Measurements from ENCODE around the gene ERLEC1. TPM values are rescaled to one million over a fixed set of nuclear protein-coding genes. Genes with fewer than 3 reads are reported as not detected.

The ERLEC1 gene
- total RNA-seq, 4 donors from 2014 or later = 34.4 to 54.1 (median 44.5) TPM

DNA sequence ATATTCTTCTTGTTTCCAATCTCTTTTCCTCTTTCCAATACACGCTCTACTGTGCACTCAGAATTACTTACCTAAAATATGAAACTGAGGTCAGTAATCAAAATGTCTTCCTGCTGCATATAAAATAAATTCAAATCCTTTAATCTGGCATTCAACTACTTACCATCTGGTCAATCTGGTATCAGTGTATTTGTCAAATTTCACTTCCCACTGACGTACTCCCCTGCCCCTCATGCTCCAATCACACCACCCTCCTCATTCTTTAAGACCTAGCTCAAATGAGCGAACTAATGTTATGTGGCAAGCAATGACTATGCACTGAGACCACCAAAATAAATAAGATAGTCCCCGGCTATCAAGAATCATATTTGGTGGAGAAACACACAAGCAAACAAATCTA is 6.8 kb upstream of the ERLEC1 start:
- H3K36me3 ChIP-seq = peaks cover 0 to 10% of the 10 kb centered on the region in 2 donors
- H3K27me3 ChIP-seq = no peaks in the 10 kb centered on the region
- no peak for ATAC-seq
- TF ChIP-seq CTCF (IDR thresholded peaks at IDR 0.05) (no peak), EP300 (IDR thresholded peaks at IDR 0.05) (no peak), POLR2AphosphoS5 (IDR thresholded peaks at IDR 0.05) (no peak), POLR2A (IDR thresholded peaks at IDR 0.05) (no peak)
- H3K9me3 ChIP-seq = no peaks in the 10 kb centered on the region
- no peak overlapping the region for H3K27ac ChIP-seq
- H3K4me1 ChIP-seq = peaks cover 0 to 37% (median 2%) of the 10 kb centered on the region in 3 donors
- WGBS, 2 donors (ENCODE audit: low coverage in 1 of 2) = 87 to 91% methylated on average over 4 of the region's 4 CpGs
- no peak overlapping the region for H3K4me3 ChIP-seq

GRCh38 chr2:53782676-53783075 is 4.2 kb upstream of the ERLEC1 start:
- Histone ChIP-seq H3K27me3 (no peaks in the 10 kb centered on the region), H3K36me3 (peaks cover 0 to 4% of the 10 kb centered on the region in 2 donors), H3K4me1 (peaks cover 0 to 50% (median 10%) of the 10 kb centered on the region in 3 donors), H3K9me3 (no peaks in the 10 kb centered on the region), H3K27ac (no peak overlapping the region), H3K4me3 (no peak overlapping the region)
- WGBS, 2 donors (ENCODE audit: low coverage in 1 of 2) = 72 to 81% methylated on average over 5 to 6 of the region's 8 CpGs
- TF ChIP-seq POLR2A (IDR thresholded peaks at IDR 0.05) (no peak), EP300 (IDR thresholded peaks at IDR 0.05) (no peak), POLR2AphosphoS5 (IDR thresholded peaks at IDR 0.05) (no peak), CTCF (IDR thresholded peaks at IDR 0.05) (no peak)
- no peak for ATAC-seq

DNA sequence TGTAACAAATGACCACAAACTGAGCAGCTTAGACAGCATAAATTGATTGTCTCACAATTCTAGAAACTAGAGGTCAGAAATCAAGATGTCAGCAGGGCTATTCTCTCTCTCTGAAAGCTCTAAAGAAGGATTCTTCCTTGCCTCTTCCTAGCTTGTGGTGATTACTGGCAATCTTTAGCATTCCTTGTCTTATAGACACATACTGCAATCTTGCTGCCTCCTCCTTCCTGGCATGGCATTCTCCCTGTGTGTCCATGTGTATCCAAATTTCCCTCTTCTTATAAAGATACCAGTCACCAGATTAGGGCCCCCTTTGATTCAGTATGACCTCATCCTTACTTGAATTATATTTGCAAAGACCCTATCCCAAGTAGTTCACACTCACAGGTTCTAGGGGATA is 2.4 kb upstream of the ERLEC1 start:
- Histone ChIP-seq H3K27ac (no peak overlapping the region), H3K27me3 (no peaks in the 10 kb centered on the region), H3K4me3 (no peak overlapping the region), H3K4me1 (peaks cover 3 to 68% (median 18%) of the 10 kb centered on the region in 3 donors), H3K36me3 (peaks cover 0 to 4% of the 10 kb centered on the region in 2 donors), H3K9me3 (no peaks in the 10 kb centered on the region)
- no peak for TF ChIP-seq CTCF (IDR thresholded peaks at IDR 0.05)
- ATAC-seq = no peak

DNA sequence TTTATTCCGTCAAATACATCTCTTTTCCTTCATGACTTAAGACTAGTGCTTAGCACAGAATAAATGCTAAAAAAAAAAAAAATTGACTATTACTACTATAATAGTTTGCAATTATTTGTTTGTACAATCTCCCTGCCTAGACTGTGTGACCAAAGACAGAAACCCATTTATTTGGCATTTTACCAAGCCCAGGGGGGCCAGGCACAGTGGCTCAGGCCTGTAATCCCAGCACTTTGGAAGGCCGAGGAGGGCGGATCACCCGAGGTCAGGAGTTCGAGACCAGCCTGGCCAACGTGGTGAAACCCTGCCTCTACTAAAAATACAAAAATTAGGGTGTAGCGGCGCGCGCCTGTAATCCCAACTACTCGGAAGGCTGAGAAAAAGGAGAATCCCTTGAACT is 1.5 kb upstream of the ERLEC1 start:
- Histone ChIP-seq H3K9me3 (no peaks in the 10 kb centered on the region), H3K4me3 (peak overlapping the region; percentile 71 to 81), H3K27me3 (no peaks in the 10 kb centered on the region), H3K27ac (no peak overlapping the region), H3K4me1 (peaks cover 3 to 71% (median 18%) of the 10 kb centered on the region in 3 donors), H3K36me3 (peaks cover 0 to 4% of the 10 kb centered on the region in 2 donors)
- 61 to 70% methylated on average over 7 to 10 of the region's 11 CpGs for WGBS, 2 donors (ENCODE audit: low coverage in 1 of 2)
- TF ChIP-seq POLR2AphosphoS5 (IDR thresholded peaks at IDR 0.05) (no peak), CTCF (IDR thresholded peaks at IDR 0.05) (no peak), POLR2A (IDR thresholded peaks at IDR 0.05) (no peak), EP300 (IDR thresholded peaks at IDR 0.05) (no peak)
- no peak for ATAC-seq

DNA sequence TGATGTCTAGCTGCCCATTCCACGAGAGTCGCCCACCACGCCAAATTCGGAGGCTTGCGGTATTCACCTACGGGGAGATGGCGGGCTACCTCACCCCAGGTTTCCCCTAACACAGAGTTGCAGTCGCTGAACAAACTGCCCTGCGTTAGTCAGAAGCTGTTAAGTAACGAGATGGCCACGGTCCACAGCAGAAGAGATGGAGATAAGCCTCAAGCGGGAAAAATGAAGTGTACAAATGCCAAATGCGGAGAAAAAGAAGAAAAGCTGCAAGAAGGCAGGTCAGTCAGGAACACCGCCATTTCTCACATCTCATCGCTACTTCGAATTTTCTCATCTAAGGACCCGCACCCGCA is 516 bp upstream of the ERLEC1 start:
- peak; percentile 46 for ATAC-seq

More for the DNA sequence above, 516 bp upstream of the ERLEC1 start:
- TF ChIP-seq POLR2AphosphoS5 (IDR thresholded peaks at IDR 0.05) (no peak), POLR2A (IDR thresholded peaks at IDR 0.05) (no peak), CTCF (IDR thresholded peaks at IDR 0.05) (no peak), EP300 (IDR thresholded peaks at IDR 0.05) (no peak)
- 1 to 2% methylated on average over 8 to 16 of the region's 18 CpGs for WGBS, 2 donors (ENCODE audit: low coverage in 1 of 2)
- peak overlapping the region; percentile 71 to 81 for H3K4me3 ChIP-seq
- no peaks in the 10 kb centered on the region for H3K9me3 ChIP-seq
- H3K4me1 ChIP-seq = peaks cover 3 to 71% (median 18%) of the 10 kb centered on the region in 3 donors
- peak overlapping the region; percentile 36 to 90 (median 87) for H3K27ac ChIP-seq
- H3K36me3 ChIP-seq = peaks cover 0 to 1% of the 10 kb centered on the region in 2 donors
- no peaks in the 10 kb centered on the region for H3K27me3 ChIP-seq
